B cell (primary cell): ENCODE results near the gene SGIP1.

Experiments
- EZH2 ChIP-seq: IDR thresholded peaks from 2 replicates; pipeline ENCODE4 v1.6.1; 2012; ENCODE audit warnings: borderline replicate concordance, low read depth, mild to moderate bottlenecking, moderate library complexity, low read length; ENCODE audit not compliant: insufficient read depth, poor library complexity, severe bottlenecking
- TF ChIP-seq, protein P1 (sequence below): fragments of 200-600 bp; IDR thresholded peaks from one replicate; pipeline ENCODE4 v1.8.0; 2022; ENCODE audit warnings: antibody characterized with exemption, mild to moderate bottlenecking

DNA sequence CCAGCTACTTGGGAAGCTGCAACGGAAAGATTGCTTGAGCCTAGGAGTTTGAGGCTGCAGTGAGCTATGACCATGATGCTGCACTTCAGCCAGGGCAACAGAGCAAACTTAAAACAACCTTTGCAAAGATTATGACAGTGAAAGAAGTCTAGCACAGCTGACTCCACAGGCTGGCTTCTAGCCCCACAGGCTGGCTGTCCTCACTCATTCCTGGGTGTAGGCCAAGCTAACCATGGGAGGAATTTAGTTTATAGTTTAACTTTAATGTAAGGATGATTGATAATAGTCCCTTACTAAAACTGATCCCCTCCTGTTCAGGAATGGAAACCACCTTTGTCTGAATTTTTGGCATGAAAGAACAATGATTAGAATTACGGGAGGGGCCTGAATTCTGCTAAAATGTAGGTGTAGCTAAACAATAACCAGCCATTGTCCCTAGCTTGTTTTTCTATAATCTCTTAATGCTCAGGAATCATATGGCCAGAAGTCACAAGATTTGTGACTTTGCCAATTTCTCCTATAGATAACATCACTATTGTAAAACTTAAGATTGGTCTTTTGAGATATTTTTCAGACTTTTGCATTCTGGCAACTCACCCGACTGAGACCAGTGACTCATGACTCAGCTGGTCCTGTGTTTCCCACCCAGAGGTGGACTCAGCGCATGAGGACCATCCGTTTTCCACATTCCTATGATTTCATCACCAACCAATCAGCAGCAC lies 28.1 kb upstream of the SGIP1 start:
- TF ChIP-seq, protein P1, sequence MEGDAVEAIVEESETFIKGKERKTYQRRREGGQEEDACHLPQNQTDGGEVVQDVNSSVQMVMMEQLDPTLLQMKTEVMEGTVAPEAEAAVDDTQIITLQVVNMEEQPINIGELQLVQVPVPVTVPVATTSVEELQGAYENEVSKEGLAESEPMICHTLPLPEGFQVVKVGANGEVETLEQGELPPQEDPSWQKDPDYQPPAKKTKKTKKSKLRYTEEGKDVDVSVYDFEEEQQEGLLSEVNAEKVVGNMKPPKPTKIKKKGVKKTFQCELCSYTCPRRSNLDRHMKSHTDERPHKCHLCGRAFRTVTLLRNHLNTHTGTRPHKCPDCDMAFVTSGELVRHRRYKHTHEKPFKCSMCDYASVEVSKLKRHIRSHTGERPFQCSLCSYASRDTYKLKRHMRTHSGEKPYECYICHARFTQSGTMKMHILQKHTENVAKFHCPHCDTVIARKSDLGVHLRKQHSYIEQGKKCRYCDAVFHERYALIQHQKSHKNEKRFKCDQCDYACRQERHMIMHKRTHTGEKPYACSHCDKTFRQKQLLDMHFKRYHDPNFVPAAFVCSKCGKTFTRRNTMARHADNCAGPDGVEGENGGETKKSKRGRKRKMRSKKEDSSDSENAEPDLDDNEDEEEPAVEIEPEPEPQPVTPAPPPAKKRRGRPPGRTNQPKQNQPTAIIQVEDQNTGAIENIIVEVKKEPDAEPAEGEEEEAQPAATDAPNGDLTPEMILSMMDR = no peak
- no peak for TF ChIP-seq EZH2
